ENCODE measurements around the gene ST6GALNAC3.

ST6GALNAC3 gene

GRCh38 chr1:76105372-76105771, 30.8 kb downstream of the ST6GALNAC3 start (continued):
- TF ChIP-seq ZNF302 (tag by site-specific recombination; IDR thresholded peaks at IDR 0.05; ENCODE audit: low read depth) (no peak), ZNF37A (tag by site-specific recombination; IDR thresholded peaks at IDR 0.05) (no peak), ZFP69B (tag by site-specific recombination; IDR thresholded peaks at IDR 0.05) (no peak), ZNF354C (tag by site-specific recombination; IDR thresholded peaks at IDR 0.05; ENCODE audit: borderline replicate concordance, low read depth) (no peak), INSM2 (tag by site-specific recombination; IDR thresholded peaks at IDR 0.05) (no peak), ZNF366 (tag by site-specific recombination; conservative IDR thresholded peaks at IDR 0.05) (0 out of 2 replicates have a peak, but pooled peaks have one; percentile 34), ZNF202 (tag by site-specific recombination; IDR thresholded peaks at IDR 0.05; ENCODE audit: borderline replicate concordance) (no peak), MEIS1 (CRISPR knock-in tag; IDR thresholded peaks at IDR 0.05; ENCODE audit: borderline replicate concordance) (no peak), WT1 (tag by site-specific recombination; IDR thresholded peaks at IDR 0.05) (no peak), KLF16 (tag by site-specific recombination; IDR thresholded peaks at IDR 0.05) (0 out of 2 replicates have a peak, but pooled peaks have one; percentile 43), ZNF48 (tag by site-specific recombination; IDR thresholded peaks at IDR 0.05) (no peak), ZNF664 (tag by site-specific recombination; IDR thresholded peaks at IDR 0.05) (peak; percentile 88), ZNF248 (tag by site-specific recombination; IDR thresholded peaks at IDR 0.05) (no peak), ZNF513 (tag by site-specific recombination; IDR thresholded peaks at IDR 0.05) (no peak), ZBTB10 (tag by site-specific recombination; IDR thresholded peaks at IDR 0.05) (no peak), ZNF404 (tag by site-specific recombination; IDR thresholded peaks at IDR 0.05) (no peak), ZBTB7A (tag by site-specific recombination; IDR thresholded peaks at IDR 0.05; ENCODE audit: low read depth) (no peak), ZNF132 (tag by site-specific recombination; IDR thresholded peaks at IDR 0.05; ENCODE audit: borderline replicate concordance) (no peak), SCRT1 (tag by site-specific recombination; IDR thresholded peaks at IDR 0.05; ENCODE audit: borderline replicate concordance) (no peak), ZNF624 (tag by site-specific recombination; IDR thresholded peaks at IDR 0.05) (no peak), ZNF16 (tag by site-specific recombination; IDR thresholded peaks at IDR 0.05; ENCODE audit: low read depth) (no peak), ZNF239 (tag by site-specific recombination; IDR thresholded peaks at IDR 0.05) (no peak), ZNF791 (tag by site-specific recombination; IDR thresholded peaks at IDR 0.05) (no peak), ZNF639 (tag by site-specific recombination; IDR thresholded peaks at IDR 0.05) (no peak)
- TF ChIP-seq, protein P1, sequence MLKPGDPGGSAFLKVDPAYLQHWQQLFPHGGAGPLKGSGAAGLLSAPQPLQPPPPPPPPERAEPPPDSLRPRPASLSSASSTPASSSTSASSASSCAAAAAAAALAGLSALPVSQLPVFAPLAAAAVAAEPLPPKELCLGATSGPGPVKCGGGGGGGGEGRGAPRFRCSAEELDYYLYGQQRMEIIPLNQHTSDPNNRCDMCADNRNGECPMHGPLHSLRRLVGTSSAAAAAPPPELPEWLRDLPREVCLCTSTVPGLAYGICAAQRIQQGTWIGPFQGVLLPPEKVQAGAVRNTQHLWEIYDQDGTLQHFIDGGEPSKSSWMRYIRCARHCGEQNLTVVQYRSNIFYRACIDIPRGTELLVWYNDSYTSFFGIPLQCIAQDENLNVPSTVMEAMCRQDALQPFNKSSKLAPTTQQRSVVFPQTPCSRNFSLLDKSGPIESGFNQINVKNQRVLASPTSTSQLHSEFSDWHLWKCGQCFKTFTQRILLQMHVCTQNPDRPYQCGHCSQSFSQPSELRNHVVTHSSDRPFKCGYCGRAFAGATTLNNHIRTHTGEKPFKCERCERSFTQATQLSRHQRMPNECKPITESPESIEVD (tag by site-specific recombination; IDR thresholded peaks at IDR 0.05): peak; percentile 73
- TF ChIP-seq, protein P2, sequence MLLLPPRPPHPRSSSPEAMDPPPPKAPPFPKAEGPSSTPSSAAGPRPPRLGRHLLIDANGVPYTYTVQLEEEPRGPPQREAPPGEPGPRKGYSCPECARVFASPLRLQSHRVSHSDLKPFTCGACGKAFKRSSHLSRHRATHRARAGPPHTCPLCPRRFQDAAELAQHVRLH (tag by site-specific recombination; IDR thresholded peaks at IDR 0.05): peak; percentile 67; the same call in 1 of the 2 replicates
- TF ChIP-seq, protein P3, sequence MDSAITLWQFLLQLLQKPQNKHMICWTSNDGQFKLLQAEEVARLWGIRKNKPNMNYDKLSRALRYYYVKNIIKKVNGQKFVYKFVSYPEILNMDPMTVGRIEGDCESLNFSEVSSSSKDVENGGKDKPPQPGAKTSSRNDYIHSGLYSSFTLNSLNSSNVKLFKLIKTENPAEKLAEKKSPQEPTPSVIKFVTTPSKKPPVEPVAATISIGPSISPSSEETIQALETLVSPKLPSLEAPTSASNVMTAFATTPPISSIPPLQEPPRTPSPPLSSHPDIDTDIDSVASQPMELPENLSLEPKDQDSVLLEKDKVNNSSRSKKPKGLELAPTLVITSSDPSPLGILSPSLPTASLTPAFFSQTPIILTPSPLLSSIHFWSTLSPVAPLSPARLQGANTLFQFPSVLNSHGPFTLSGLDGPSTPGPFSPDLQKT (IDR thresholded peaks at IDR 0.05; ENCODE audit: borderline replicate concordance, low read depth, low read length): no peak
- TF ChIP-seq, protein P4, sequence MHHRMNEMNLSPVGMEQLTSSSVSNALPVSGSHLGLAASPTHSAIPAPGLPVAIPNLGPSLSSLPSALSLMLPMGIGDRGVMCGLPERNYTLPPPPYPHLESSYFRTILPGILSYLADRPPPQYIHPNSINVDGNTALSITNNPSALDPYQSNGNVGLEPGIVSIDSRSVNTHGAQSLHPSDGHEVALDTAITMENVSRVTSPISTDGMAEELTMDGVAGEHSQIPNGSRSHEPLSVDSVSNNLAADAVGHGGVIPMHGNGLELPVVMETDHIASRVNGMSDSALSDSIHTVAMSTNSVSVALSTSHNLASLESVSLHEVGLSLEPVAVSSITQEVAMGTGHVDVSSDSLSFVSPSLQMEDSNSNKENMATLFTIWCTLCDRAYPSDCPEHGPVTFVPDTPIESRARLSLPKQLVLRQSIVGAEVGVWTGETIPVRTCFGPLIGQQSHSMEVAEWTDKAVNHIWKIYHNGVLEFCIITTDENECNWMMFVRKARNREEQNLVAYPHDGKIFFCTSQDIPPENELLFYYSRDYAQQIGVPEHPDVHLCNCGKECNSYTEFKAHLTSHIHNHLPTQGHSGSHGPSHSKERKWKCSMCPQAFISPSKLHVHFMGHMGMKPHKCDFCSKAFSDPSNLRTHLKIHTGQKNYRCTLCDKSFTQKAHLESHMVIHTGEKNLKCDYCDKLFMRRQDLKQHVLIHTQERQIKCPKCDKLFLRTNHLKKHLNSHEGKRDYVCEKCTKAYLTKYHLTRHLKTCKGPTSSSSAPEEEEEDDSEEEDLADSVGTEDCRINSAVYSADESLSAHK (tag by site-specific recombination; IDR thresholded peaks at IDR 0.05): peak; percentile 40; the same call in 1 of the 2 replicates

Measured in HEK293 (cell line).